Natural killer cell treated with Interleukin-12 subunit alpha and Interleukin-12 subunit beta and Interleukin-15 and Interleukin-18, amount 100 ng/mL, for 72 hours (primary cell): ENCODE data around the gene CRISP2. TPM values are rescaled to one million over a fixed set of nuclear protein-coding genes. Genes with fewer than 3 reads are reported as not detected.

Source experiments
- ATAC-seq, 2 donors: fragments of 150-1000 bp; cut with Tn5 transposase in 1 of 2; sonication (Bioruptor Pico), chemical (Tn5 transposase) in 1 of 2; 2 replicates each; pipeline ENCODE4 v1.10.0; 2021
- DNase-seq: peaks from one replicate; pipeline ENCODE4 v3.0.0; 2022; ENCODE audit warnings: low spot score
- H3K27ac Mint-ChIP-seq, 2 donors: 1 replicate in 1 of 2; 2 replicates in 1 of 2; pipeline ENCODE4 v1.8.0; 2022; ENCODE audit warnings: mixed read lengths in 2 of 2, mild to moderate bottlenecking in 1 of 2, moderate library complexity in 1 of 2
- H3K27me3 Mint-ChIP-seq, 2 donors: 1 replicate in 1 of 2; 2 replicates in 1 of 2; pipeline ENCODE4 v1.8.0; 2022; ENCODE audit warnings: mixed read lengths in 2 of 2
- H3K36me3 Mint-ChIP-seq: one replicate; pipeline ENCODE4 v1.8.0; 2022; ENCODE audit warnings: mixed read lengths
- H3K4me1 Mint-ChIP-seq, 2 donors: 1 replicate in 1 of 2; 2 replicates in 1 of 2; pipeline ENCODE4 v1.8.0; 2022; ENCODE audit warnings: low read depth in 2 of 2, mixed read lengths in 2 of 2, mild to moderate bottlenecking in 1 of 2
- H3K4me3 Mint-ChIP-seq: one replicate; pipeline ENCODE4 v1.8.0; 2022; ENCODE audit warnings: mixed read lengths
- H3K9me3 Mint-ChIP-seq: 2 replicates; pipeline ENCODE4 v1.8.0; 2022; ENCODE audit warnings: mixed read lengths
- total RNA-seq, 2 donors: library from RNA; stranded (reverse); gene quantifications; one replicate each; pipeline ENCODE4 v1.2.3, GENCODE V29; 2022

The CRISP2 gene
- total RNA-seq, 2 donors from 2014 or later, result not detected

- Mint-ChIP-seq H3K4me3 (no peak overlapping the region), H3K36me3 (no peaks in the 10 kb centered on the region), H3K4me1 (no peaks in the 10 kb centered on the region), H3K27ac (no peak overlapping the region), H3K27me3 (no peaks in the 10 kb centered on the region), H3K9me3 (peaks cover 3% of the 10 kb centered on the region)
- DNase-seq, result no peak
- no peak for ATAC-seq
These were observed 65.9 kb downstream of the CRISP2 start for GRCh38 chr6:49647476-49647875.

- no peaks in the 10 kb centered on the region for H3K36me3 Mint-ChIP-seq
- H3K27ac Mint-ChIP-seq, result no peak overlapping the region
- ATAC-seq (no peak), DNase-seq (no peak)
- H3K9me3 Mint-ChIP-seq, result peaks cover 3% of the 10 kb centered on the region
- no peaks in the 10 kb centered on the region for H3K27me3 Mint-ChIP-seq
- H3K4me1 Mint-ChIP-seq, result no peaks in the 10 kb centered on the region
- no peak overlapping the region for H3K4me3 Mint-ChIP-seq
These were observed 66.4 kb downstream of the CRISP2 start for GRCh38 chr6:49646942-49647341.

- no peaks in the 10 kb centered on the region for H3K27me3 Mint-ChIP-seq
- H3K9me3 Mint-ChIP-seq, result peaks cover 3% of the 10 kb centered on the region
- no peak overlapping the region for H3K27ac Mint-ChIP-seq
- no peak overlapping the region for H3K4me3 Mint-ChIP-seq
- H3K36me3 Mint-ChIP-seq, result no peaks in the 10 kb centered on the region
- no peak for ATAC-seq
- DNase-seq, result no peak
- no peaks in the 10 kb centered on the region for H3K4me1 Mint-ChIP-seq
These were observed 67.1 kb downstream of the CRISP2 start for GRCh38 chr6:49646130-49646824.

- Mint-ChIP-seq H3K36me3 (no peaks in the 10 kb centered on the region), H3K4me3 (no peak overlapping the region), H3K27me3 (no peaks in the 10 kb centered on the region), H3K27ac (no peak overlapping the region), H3K4me1 (no peaks in the 10 kb centered on the region), H3K9me3 (peaks cover 3% of the 10 kb centered on the region)
- no peak for DNase-seq
- no peak for ATAC-seq
These were observed 68.2 kb downstream of the CRISP2 start for GRCh38 chr6:49645139-49645538.

Other genes starting within 250 kb of the CRISP2 start
- not detected for gene GLYATL3, start 213.6 kb downstream of the CRISP2 start, total RNA-seq
- not detected for gene C6orf141, start 162.9 kb downstream of the CRISP2 start, total RNA-seq
- not detected for gene RHAG, start 76.7 kb downstream of the CRISP2 start, total RNA-seq
- gene CRISP3, start 30.8 kb upstream of the CRISP2 start, total RNA-seq, result not detected
- not detected for gene PGK2, start 73.7 kb upstream of the CRISP2 start, total RNA-seq
- not detected for gene CRISP1, start 153.0 kb upstream of the CRISP2 start, total RNA-seq